IMR-90 (cell line): Measurements from ENCODE around the gene RSRC1. TPM values are rescaled to one million over a fixed set of nuclear protein-coding genes. Genes with fewer than 3 reads are reported as not detected.

Experiments used
- ATAC-seq: fragments of 200-7000 bp; cut with Tn5 transposase; 2 replicates; pipeline ENCODE4 v1.9.1; 2020; ENCODE audit warnings: low read depth, mild to moderate bottlenecking, moderate library complexity
- BruUV-seq: library from RNA; stranded (reverse); fragments of 400-500 nt; replicated peaks from 2 replicates; lab custom pipeline; 2021; lab: Mats Ljungman, UMichigan
- CTCF ChIA-PET: fragments of 300-600 bp; formaldehyde crosslinking; extraction: SDS; loops from one replicate; lab custom pipeline; 2021; ENCODE audit warnings: antibody characterized with exemption; lab: Yijun Ruan, JAX
- POLR2A ChIA-PET: fragments of 300-600 bp; sonication (Branson Sonifier 250); formaldehyde crosslinking; loops from one replicate; lab custom pipeline; 2022; ENCODE audit warnings: antibody characterized with exemption; ENCODE audit not compliant: unreplicated experiment; lab: Charles Lee
- DNase-seq: peaks from one replicate; pipeline ENCODE4 v3.0.0; 2013
- H2AFZ ChIP-seq: replicated peaks from 2 replicates; pipeline ENCODE3; 2013; ENCODE audit warnings: low read length, mild to moderate bottlenecking; ENCODE audit not compliant: poor library complexity
- H2AK5ac ChIP-seq: 2 replicates; pipeline ENCODE4 v1.6.1; 2013; ENCODE audit warnings: low read depth, low read length, inconsistent platforms
- H2AK9ac ChIP-seq: replicated peaks from 2 replicates; pipeline ENCODE3; 2013; ENCODE audit warnings: mild to moderate bottlenecking, low read depth, low read length, moderate library complexity; ENCODE audit not compliant: poor library complexity
- H2BK120ac ChIP-seq: 2 replicates; pipeline ENCODE4 v1.6.1; 2013; ENCODE audit warnings: low read depth, low read length, inconsistent platforms
- H2BK15ac ChIP-seq: 3 replicates; pipeline ENCODE4 v1.6.1; 2013; ENCODE audit warnings: low read depth, low read length, inconsistent platforms
- H2BK20ac ChIP-seq: 2 replicates; pipeline ENCODE4 v1.6.1; 2013; ENCODE audit warnings: low read depth, mild to moderate bottlenecking, inconsistent platforms, low read length, moderate library complexity
- H2BK5ac ChIP-seq: 2 replicates; pipeline ENCODE4 v1.6.1; 2013; ENCODE audit warnings: mild to moderate bottlenecking, low read depth, low read length, inconsistent platforms; ENCODE audit not compliant: poor library complexity, severe bottlenecking
- H3K14ac ChIP-seq: replicated peaks from 2 replicates; pipeline ENCODE4 v1.6.1; 2013; ENCODE audit warnings: low read depth, low read length, inconsistent platforms
- H3K18ac ChIP-seq: 2 replicates; pipeline ENCODE4 v1.6.1; 2013; ENCODE audit warnings: low read depth, low read length, control low read depth
- H3K23ac ChIP-seq: 2 replicates; pipeline ENCODE4 v1.6.1; 2013; ENCODE audit warnings: low read depth, low read length, inconsistent platforms
- H3K27ac ChIP-seq: 2 replicates; pipeline ENCODE4 v1.5.1; 2013; ENCODE audit warnings: mild to moderate bottlenecking, control low read depth, low read length; ENCODE audit not compliant: insufficient read depth
- H3K27me3 ChIP-seq: 2 replicates; pipeline ENCODE4 v1.6.1; 2013; ENCODE audit warnings: low read length; ENCODE audit not compliant: control insufficient read depth, insufficient read depth
- H3K36me3 ChIP-seq: 2 replicates; pipeline ENCODE4 v1.6.1; 2013; ENCODE audit warnings: low read length, mixed read lengths; ENCODE audit not compliant: control insufficient read depth, insufficient read depth
- H3K4ac ChIP-seq: 2 replicates; pipeline ENCODE4 v1.6.1; 2013; ENCODE audit warnings: low read depth, low read length, inconsistent platforms
- H3K4me1 ChIP-seq: 2 replicates; pipeline ENCODE4 v1.6.1; 2013; ENCODE audit warnings: low read length, mixed read lengths; ENCODE audit not compliant: control insufficient read depth, insufficient read depth
- H3K4me2 ChIP-seq: 2 replicates; pipeline ENCODE4 v1.6.1; 2013; ENCODE audit warnings: low read depth, mild to moderate bottlenecking, control low read depth, low read length, moderate library complexity
- H3K4me3 ChIP-seq: 2 replicates; pipeline ENCODE4 v1.5.1; 2013; ENCODE audit warnings: low read depth, mild to moderate bottlenecking, control low read depth, low read length, moderate library complexity; ENCODE audit not compliant: insufficient read depth
- H3K56ac ChIP-seq: 2 replicates; pipeline ENCODE4 v1.6.1; 2013; ENCODE audit warnings: low read length, inconsistent platforms; ENCODE audit not compliant: insufficient read depth; ENCODE audit errors: extremely low read depth
- H3K79me1 ChIP-seq, 2 experiments: 2 replicates each; pipeline ENCODE4 v1.6.1; 2013; ENCODE audit warnings: low read length in 2 of 2, inconsistent platforms in 1 of 2, low read depth in 1 of 2
- H3K9ac ChIP-seq: 2 replicates; pipeline ENCODE4 v1.6.1; 2013; ENCODE audit warnings: low read depth, low read length, control low read depth
- H3K9me1 ChIP-seq: 2 replicates; pipeline ENCODE4 v1.6.1; 2013; ENCODE audit warnings: low read length, inconsistent platforms; ENCODE audit not compliant: insufficient read depth
- H3K9me3 ChIP-seq: 2 replicates; pipeline ENCODE4 v1.6.1; 2013; ENCODE audit warnings: low read length; ENCODE audit not compliant: control insufficient read depth, insufficient read depth
- H4K20me1 ChIP-seq: 2 replicates; pipeline ENCODE4 v1.6.1; 2013; ENCODE audit warnings: low read length, inconsistent platforms; ENCODE audit not compliant: insufficient read depth
- H4K5ac ChIP-seq: 2 replicates; pipeline ENCODE4 v1.6.1; 2013; ENCODE audit warnings: mild to moderate bottlenecking, low read depth, low read length, control low read depth
- H4K8ac ChIP-seq, 2 experiments: 2 replicates each; pipeline ENCODE4 v1.6.1; 2013; ENCODE audit warnings: low read depth in 2 of 2, low read length in 2 of 2, control low read depth in 1 of 2, inconsistent platforms in 1 of 2
- H4K91ac ChIP-seq: 2 replicates; pipeline ENCODE4 v1.6.1; 2013; ENCODE audit warnings: low read depth, low read length, inconsistent platforms; ENCODE audit not compliant: insufficient read depth
- BHLHE40 ChIP-seq: fragments of 150-350 bp; IDR thresholded peaks from 2 replicates; pipeline ENCODE4 v1.6.1; 2016; ENCODE audit warnings: mild to moderate bottlenecking, low read depth, low read length
- CEBPB ChIP-seq: IDR thresholded peaks from 2 replicates; pipeline ENCODE4 v1.6.1; 2012; ENCODE audit warnings: low read depth, low read length, improper control_type of control experiment
- CHD1 ChIP-seq: IDR thresholded peaks from 2 replicates; pipeline ENCODE4 v1.6.1; 2012; ENCODE audit warnings: low read depth, low read length, improper control_type of control experiment
- CTCF ChIP-seq: conservative IDR thresholded peaks from 2 replicates; pipeline ENCODE4 v1.5.1; 2012; ENCODE audit warnings: mild to moderate bottlenecking, low read depth, low read length, improper control_type of control experiment
- ELK1 ChIP-seq: fragments of 150-350 bp; IDR thresholded peaks from 2 replicates; pipeline ENCODE4 v1.6.1; 2016; ENCODE audit warnings: low read depth, mild to moderate bottlenecking, low read length, moderate library complexity, borderline replicate concordance
- FOS ChIP-seq: fragments of 150-350 bp; IDR thresholded peaks from 2 replicates; pipeline ENCODE4 v1.6.1; 2016; ENCODE audit warnings: low read depth, low read length
- MAFK ChIP-seq: IDR thresholded peaks from 2 replicates; pipeline ENCODE4 v1.6.1; 2012; ENCODE audit warnings: low read depth, low read length, improper control_type of control experiment
- MAZ ChIP-seq: IDR thresholded peaks from 2 replicates; pipeline ENCODE4 v1.6.1; 2012; ENCODE audit warnings: low read depth, mild to moderate bottlenecking, low read length, improper control_type of control experiment, moderate library complexity, borderline replicate concordance
- MXI1 ChIP-seq: IDR thresholded peaks from 2 replicates; pipeline ENCODE4 v1.6.1; 2012; ENCODE audit warnings: low read depth, mild to moderate bottlenecking, low read length, moderate library complexity, borderline replicate concordance
- NFE2L2 ChIP-seq: fragments of 150-350 bp; IDR thresholded peaks from 2 replicates; pipeline ENCODE4 v1.6.1; 2016; ENCODE audit warnings: low read depth, mild to moderate bottlenecking, low read length
- POLR2A ChIP-seq: IDR thresholded peaks from 2 replicates; pipeline ENCODE4 v1.6.1; 2012; ENCODE audit warnings: mild to moderate bottlenecking, low read depth, low read length
- RAD21 ChIP-seq: IDR thresholded peaks from 2 replicates; pipeline ENCODE4 v1.6.1; 2012; ENCODE audit warnings: low read length, improper control_type of control experiment
- RCOR1 ChIP-seq: IDR thresholded peaks from 2 replicates; pipeline ENCODE4 v1.6.1; 2012; ENCODE audit warnings: mild to moderate bottlenecking, low read length, improper control_type of control experiment; ENCODE audit not compliant: insufficient replicate concordance
- RFX5 ChIP-seq: IDR thresholded peaks from 2 replicates; pipeline ENCODE4 v1.8.0; 2012; ENCODE audit warnings: low read depth, mild to moderate bottlenecking, low read length, moderate library complexity
- SMC3 ChIP-seq: fragments of 150-350 bp; IDR thresholded peaks from 2 replicates; pipeline ENCODE4 v1.6.1; 2016; ENCODE audit warnings: low read depth, mild to moderate bottlenecking, antibody characterized with exemption, low read length, moderate library complexity
- USF2 ChIP-seq: fragments of 150-350 bp; IDR thresholded peaks from 2 replicates; pipeline ENCODE4 v1.6.1; 2017; ENCODE audit warnings: mild to moderate bottlenecking, antibody characterized with exemption, low read length, low read depth
- WGBS, 2 experiments: methylation state at CpG; one replicate each; pipeline versions ENCODE4 v1.1.5 to v1.1.7; 2013; ENCODE audit warnings: missing lambda C conversion rate in 2 of 2; ENCODE audit not compliant: insufficient read length in 1 of 2; ENCODE audit errors: extremely low coverage in 2 of 2; 5-methylcytosine and 5-hydroxymethylcytosine counted together
- dilution Hi-C: fragments of 300-500 bp; cut with HindIII; formaldehyde crosslinking; loops from one replicate; pipeline ENCODE4 v1.14.3; 2018; ENCODE audit warnings: low sequenced_read_pairs; ENCODE audit not compliant: unreplicated experiment
- in situ Hi-C: fragments of 300-500 bp; cut with MboI; formaldehyde crosslinking; loops from 3 replicates; pipeline ENCODE4 v1.14.3; 2019; ENCODE audit warnings: low sequenced_read_pairs, inconsistent platforms, mixed read lengths
- intact Hi-C: fragments of 100-400 bp; cut with micrococcal nuclease; formaldehyde crosslinking; loops from 2 replicates; pipeline ENCODE4 v1.10.0; 2022
- polyA plus RNA-seq, 3 experiments: library from polyadenylated mRNA; depleted of rRNA; stranded (reverse); fragments of >200 nt; gene quantifications; 2 replicates each; pipeline ENCODE4 v1.2.3, GENCODE V29; 2012; ENCODE audit warnings: low replicate concordance in 1 of 3
- total RNA-seq: library from RNA; depleted of rRNA; stranded (reverse); fragments of >200 nt; gene quantifications from 2 replicates; pipeline ENCODE4 v1.2.3, GENCODE V29; 2012

The RSRC1 gene
- total and polyA plus RNA-seq, 2 of the 4 experiments (the other 2 are of a cell fraction), result 3.8 to 41.8 TPM

- Histone ChIP-seq H2AK5ac (no peak overlapping the region), H3K4me3 (no peak overlapping the region), H4K91ac (no peak overlapping the region), H2BK15ac (no peak overlapping the region), H3K36me3 (no peaks in the 10 kb centered on the region), H2BK5ac (no peak overlapping the region), H3K27ac (no peak overlapping the region), H3K4me2 (no peak overlapping the region), H2BK120ac (no peak overlapping the region), H3K56ac (no peak overlapping the region), H3K9me3 (no peaks in the 10 kb centered on the region), H3K23ac (no peak overlapping the region), H3K4ac (no peak overlapping the region), H4K5ac (no peak overlapping the region), H3K14ac (no peak overlapping the region), H3K9ac (no peak overlapping the region), H3K18ac (no peak overlapping the region), H4K8ac (no peak overlapping the region), H3K79me1 (no peaks in the 10 kb centered on the region), H3K4me1 (no peaks in the 10 kb centered on the region), H3K27me3 (peaks cover 5% of the 10 kb centered on the region), H2AK9ac (no peak overlapping the region), H3K9me1 (no peaks in the 10 kb centered on the region), H2AFZ (no peak overlapping the region), H2BK20ac (no peak overlapping the region), H4K20me1 (no peaks in the 10 kb centered on the region)
- WGBS, 2 experiments, result no CpG with 5 or more reads among the region's 1 CpG
- TF ChIP-seq RFX5, result no peak
- no peak for TF ChIP-seq USF2
- TF ChIP-seq ELK1, result no peak
- TF ChIP-seq CHD1, result no peak
- no peak for TF ChIP-seq SMC3
- no peak for TF ChIP-seq RCOR1
- no peak for TF ChIP-seq CEBPB
- TF ChIP-seq MXI1, result no peak
- no peak for TF ChIP-seq BHLHE40
- TF ChIP-seq MAFK, result no peak
- TF ChIP-seq FOS, result no peak
- TF ChIP-seq POLR2A, result no peak
- no peak for TF ChIP-seq MAZ
- TF ChIP-seq RAD21, result no peak
- TF ChIP-seq NFE2L2, result no peak
- no peak for TF ChIP-seq CTCF
- ChIA-PET CTCF (no interaction called here), POLR2A (no interaction called here)
- no peak for DNase-seq
- no peak for ATAC-seq
- BruUV-seq, result no TSS peak
- intact Hi-C loops (no loop called here), in situ Hi-C loops (no loop called here), dilution Hi-C loops (no loop called here)
Measured at GRCh38 chr3:158085931-158086330, 24.0 kb upstream of the RSRC1 start.
